Measurements from ENCODE around the gene TLX1. TPM values are rescaled to one million over a fixed set of nuclear protein-coding genes. Genes with fewer than 3 reads are reported as not detected.

TLX1 gene
- total RNA-seq, 1 donor from 2014 or later, result not detected

DNA sequence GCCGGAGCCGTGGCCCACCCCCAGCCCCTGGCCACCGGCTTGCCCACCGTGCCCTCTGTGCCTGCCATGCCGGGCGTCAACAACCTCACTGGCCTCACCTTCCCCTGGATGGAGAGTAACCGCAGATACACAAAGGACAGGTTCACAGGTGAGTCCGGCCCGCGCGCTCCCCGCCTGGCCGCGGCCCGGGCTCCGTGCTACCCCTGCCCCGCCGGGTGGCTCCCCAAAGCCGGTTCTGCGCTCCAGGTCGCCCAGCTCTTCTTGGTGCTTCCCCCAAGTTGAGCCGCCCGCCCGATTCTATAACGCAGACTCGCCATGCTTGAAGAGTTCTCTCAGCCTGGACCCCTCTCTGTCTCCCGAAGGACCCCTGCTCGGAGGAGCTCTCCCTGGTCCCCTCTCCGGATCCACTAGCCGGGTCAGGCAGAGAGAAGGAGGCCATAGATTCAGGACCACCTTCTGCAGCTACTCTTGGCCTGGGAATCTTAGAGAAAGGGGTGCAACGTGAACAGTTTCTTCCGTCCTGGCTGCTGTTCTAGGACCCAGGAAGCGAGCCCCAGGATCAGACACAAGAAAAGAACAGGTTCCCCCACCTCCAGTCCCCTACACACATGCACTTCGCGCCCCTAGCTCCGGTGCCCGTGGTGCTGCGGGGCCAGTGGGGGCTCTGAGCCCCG is 999 bp downstream of the TLX1 start:
- ATAC-seq (no peak), DNase-seq (no peak)
- intact Hi-C loops (cut with micrococcal nuclease), result no loop called here

DNA sequence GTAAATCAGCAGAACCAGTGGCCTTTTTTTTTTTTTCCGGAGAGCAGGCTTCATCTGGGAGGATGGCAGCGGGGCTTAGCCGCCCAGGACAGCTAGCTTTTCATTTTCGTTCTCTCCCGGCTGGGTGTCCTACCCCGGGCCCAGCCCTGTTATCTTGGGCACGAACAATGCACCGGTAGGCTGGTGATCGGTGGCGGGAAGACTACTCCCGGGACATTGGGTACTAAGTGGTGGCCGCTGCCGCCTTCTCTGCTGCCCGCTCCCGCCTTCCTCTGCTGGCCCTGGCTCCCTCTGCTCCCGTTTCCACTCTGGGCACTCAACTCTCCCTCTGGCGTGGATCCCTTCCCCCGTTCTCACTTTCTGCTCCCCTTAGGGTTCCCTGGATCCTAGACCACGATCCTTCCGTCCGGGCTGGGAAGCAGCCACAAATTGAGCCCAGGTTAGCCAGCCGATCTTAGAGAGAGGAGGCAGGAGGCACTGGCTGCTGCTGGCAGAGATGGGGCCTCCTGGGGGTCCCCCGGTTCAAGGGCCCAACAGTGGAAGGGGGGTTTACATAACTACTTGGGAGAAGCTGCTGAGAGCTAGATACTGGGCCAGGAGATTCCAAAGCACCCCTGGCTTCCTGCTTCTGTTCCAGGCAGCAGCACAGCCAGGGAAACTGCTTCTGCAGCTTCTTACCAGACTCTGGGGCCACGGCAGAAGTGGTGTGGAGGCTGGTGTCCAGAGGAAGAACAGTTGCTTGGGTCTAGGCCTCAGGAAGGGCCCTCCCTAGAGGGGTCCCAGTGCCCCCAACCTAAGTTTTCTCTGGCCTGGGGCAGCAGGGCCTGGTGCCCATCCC is 1.8 kb downstream of the TLX1 start:
- no peak for ATAC-seq
- no peak for DNase-seq
- intact Hi-C loops (cut with micrococcal nuclease), result no loop called here

DNA sequence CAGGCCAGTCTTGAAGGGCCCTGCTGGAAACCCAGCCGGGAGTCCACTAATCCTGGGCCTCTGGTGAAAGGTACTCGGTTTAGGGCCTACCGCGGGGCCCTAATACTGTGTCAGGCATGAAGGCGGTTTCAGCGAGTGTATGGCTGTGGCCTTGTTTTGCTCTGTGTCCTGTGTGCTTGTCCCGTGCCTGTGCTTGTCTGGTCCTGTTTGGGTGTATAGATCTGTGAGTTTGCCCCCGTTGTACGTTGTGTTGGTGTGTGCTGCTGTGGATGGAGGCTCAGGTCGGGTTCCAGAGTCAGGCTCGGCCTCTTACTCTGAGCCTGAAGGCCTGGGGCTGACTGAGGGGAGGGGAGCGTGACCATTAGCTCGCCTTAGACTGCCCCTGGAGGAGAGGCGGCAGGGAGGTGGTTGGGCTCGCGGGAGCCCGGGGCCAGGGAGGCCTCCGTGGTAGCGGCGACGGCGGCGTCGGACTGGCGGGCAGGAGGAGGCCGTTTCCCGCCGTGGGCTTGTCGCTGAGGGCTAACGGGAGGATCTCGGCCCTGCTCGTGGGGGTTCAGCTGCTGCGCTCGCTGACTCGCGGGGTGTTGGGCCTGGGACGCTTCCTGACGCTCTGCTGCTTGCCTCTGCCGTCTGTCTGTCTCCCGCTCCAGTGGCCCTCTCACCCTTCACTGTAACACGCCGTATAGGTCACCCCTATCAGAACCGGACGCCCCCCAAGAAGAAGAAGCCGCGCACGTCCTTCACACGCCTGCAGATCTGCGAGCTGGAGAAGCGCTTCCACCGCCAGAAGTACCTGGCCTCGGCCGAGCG is 2.6 kb downstream of the TLX1 start:
- no peak for ATAC-seq
- intact Hi-C loops (cut with micrococcal nuclease), result no loop called here
- no peak for DNase-seq

- DNase-seq (no peak), ATAC-seq (no peak)
- intact Hi-C loops (cut with micrococcal nuclease), result no loop called here
Measured at GRCh38 chr10:101134299-101135127, 3.4 kb downstream of the TLX1 start.

DNA sequence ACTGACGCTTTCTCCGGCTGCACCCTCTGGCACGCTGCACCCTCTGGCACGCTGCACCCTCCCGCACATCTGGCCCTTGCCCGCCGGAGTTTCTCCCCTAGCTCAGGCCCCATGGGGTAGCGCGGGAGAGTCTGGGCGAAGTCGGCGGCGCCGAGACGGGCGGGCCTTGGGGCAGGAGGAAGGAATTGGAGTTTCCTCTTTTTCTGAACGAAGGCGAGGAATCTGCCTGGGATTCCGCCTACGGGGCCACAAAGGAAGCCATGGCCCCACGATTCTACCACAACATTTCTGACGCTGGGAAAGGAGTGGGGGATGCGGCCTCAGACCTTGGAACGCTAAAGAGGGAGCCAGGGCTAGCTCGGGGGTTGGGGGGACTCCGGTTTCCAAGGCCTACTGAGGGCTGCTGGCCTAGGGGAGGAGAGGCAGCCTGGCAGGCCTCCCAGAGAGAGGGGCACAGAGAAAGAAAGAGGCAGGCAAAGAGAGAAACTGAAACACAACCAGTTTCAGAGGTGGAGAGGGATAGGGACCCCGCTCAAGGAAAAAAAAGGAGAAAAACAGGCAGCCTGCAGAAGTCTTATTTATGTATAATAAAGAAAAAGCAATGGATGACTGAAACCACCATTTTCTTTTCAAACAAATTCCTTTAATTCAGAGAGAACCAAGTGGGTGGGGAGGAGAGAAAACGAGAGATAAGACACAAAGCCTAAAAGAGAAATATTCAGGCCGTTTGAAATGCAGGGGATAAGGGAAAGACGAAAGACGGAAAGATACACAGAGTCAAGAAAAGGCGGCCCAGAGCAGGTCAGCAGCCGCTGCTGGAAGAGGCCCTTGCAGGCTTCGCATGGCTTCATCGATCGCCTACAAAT is 4.3 kb downstream of the TLX1 start:
- intact Hi-C loops (cut with micrococcal nuclease), result no loop called here
- DNase-seq (no peak), ATAC-seq (no peak)

GRCh38 chr10:101136007-101136707 is 5.1 kb downstream of the TLX1 start:
- intact Hi-C loops (cut with micrococcal nuclease), result no loop called here
- DNase-seq (no peak), ATAC-seq (no peak)

- intact Hi-C loops (cut with micrococcal nuclease), result no loop called here
Measured at GRCh38 chr10:101136708-101137121, 5.6 kb downstream of the TLX1 start.

GRCh38 chr10:101137271-101137670 is 6.2 kb downstream of the TLX1 start:
- intact Hi-C loops (cut with micrococcal nuclease), result no loop called here
- DNase-seq (no peak), ATAC-seq (no peak)

More at GRCh38 chr10:101136708-101137121, 5.6 kb downstream of the TLX1 start:
- no peak for DNase-seq
- ATAC-seq, result no peak

GRCh38 chr10:101138788-101139420 is 7.8 kb downstream of the TLX1 start:
- intact Hi-C loops (cut with micrococcal nuclease), result no loop called here
- DNase-seq (no peak), ATAC-seq (no peak)

DNA sequence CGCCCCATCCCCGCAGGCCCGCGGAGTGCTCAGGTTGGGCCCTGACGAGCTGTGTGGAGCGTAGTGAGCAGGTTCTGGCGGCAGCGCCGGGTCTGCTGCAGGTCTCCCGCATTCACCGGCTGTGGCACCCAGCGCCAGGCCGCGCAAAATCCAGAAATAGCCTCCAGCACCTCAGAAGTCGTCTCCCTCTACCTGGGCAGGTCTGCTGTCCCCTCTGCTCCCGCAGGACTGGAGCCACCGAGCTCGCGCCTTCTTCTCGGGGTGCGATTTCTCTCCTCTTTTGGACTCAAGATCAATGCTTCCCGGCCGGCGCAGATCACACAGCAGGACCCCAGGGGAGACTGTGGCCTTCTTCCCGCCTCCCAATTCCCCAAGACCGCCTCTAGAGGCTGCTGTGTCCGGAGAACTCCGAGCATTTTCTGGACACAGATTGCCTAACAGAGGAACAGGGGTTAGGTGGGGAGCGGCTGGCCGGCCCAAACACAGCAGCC is 8.4 kb downstream of the TLX1 start:
- intact Hi-C loops (cut with micrococcal nuclease), result no loop called here
- ATAC-seq, result no peak
- no peak for DNase-seq

GRCh38 chr10:101140084-101140949 is 9.2 kb downstream of the TLX1 start:
- ATAC-seq (no peak), DNase-seq (no peak)
- intact Hi-C loops (cut with micrococcal nuclease), result loop anchor here (5.0 kb wide), 1 partner anchor 43 kb away; no protein-coding TSS in a partner anchor

GRCh38 chr10:101140950-101141615 is 10.0 kb downstream of the TLX1 start:
- intact Hi-C loops (cut with micrococcal nuclease), result loop anchor here (5.0 kb wide), 1 partner anchor 44 kb away; no protein-coding TSS in a partner anchor
- ATAC-seq (no peak), DNase-seq (no peak)

DNA sequence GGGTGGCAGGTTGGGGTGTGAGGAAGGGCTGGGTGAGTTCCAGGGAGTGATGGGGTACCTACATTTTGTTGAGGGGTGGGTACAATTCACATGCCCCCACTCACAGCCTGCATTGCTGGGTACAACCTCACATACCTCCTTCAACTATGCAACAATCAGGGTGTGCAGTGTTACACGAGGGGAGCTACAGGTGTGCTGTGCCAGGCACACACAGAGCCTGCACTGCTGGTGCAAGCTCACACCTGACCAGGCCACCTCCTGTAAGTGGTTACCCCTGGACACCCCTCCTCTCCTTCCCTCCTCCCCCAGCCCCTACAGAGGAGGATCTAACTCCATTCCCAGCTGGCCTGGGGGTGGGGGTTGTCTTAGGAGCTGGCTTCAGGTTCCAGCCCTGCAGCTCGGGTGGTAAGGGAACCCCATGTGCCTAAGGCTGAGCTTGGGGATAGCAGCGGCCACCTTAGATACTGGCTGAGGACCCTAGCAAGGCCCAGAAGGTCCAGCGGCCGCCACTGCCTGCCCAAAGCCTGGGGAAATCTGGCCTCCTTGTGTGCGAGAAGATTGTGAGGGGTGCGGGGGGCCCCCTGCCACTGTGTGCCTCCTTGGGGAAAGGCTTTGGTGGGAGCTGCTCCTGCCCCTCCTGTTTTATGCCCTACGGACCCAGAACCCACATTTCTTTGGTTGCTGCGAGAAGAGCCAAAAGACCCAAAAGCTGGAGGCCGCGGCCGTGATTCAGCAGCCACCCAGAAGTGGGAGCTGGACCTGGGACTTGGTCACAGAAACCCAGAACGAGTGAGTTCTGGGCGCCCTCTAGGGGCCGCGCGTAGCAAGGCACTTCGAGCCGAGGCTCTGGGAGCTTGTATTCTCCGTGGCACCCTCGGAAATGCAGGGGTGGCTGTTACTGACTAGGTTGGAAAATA is 10.8 kb downstream of the TLX1 start:
- intact Hi-C loops (cut with micrococcal nuclease), result loop anchor here (5.0 kb wide), 1 partner anchor 45 kb away; no protein-coding TSS in a partner anchor
- DNase-seq (peak; percentile 89), ATAC-seq (peak; percentile 90)

All from left ventricle myocardium superior (tissue), 1 donor.